ENCODE data around the gene TPCN1. TPM values are rescaled to one million over a fixed set of nuclear protein-coding genes. Genes with fewer than 3 reads are reported as not detected.
A peak's percentile ranks its signal among the peaks of the same experiment; 100 is the strongest.

TPCN1 gene
- total RNA-seq, 1 experiment from 2014 or later = 18.4 TPM

DNA sequence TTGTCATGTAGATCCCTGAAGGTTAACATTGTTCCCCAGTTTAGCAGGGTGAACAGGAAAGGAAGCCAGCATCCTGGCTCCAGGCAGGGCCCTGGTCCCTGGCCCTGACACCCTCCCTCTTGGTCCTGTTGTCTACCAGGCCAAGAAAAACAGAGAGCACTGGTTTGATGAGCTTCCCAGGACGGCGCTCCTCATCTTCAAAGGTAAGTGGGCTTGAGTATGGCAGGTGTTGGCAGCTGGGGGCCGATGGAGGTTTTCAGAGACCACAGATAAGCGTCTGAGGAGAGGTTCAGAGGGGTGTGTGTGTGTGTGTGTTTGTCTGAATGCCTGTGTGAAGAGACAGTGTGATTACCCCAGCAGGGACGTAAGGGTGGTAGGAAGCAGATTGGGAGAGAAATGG, 57.4 kb downstream of the TPCN1 start:
- Histone ChIP-seq H3K36me3 (no peaks in the 10 kb centered on the region), H3K4me1 (no peaks in the 10 kb centered on the region), H3K27ac (no peak overlapping the region), H3K27me3 (no peaks in the 10 kb centered on the region), H3K4me3 (no peak overlapping the region), H3K9me3 (replicated peaks) (no peaks in the 10 kb centered on the region)
- no peak for DNase-seq

DNA sequence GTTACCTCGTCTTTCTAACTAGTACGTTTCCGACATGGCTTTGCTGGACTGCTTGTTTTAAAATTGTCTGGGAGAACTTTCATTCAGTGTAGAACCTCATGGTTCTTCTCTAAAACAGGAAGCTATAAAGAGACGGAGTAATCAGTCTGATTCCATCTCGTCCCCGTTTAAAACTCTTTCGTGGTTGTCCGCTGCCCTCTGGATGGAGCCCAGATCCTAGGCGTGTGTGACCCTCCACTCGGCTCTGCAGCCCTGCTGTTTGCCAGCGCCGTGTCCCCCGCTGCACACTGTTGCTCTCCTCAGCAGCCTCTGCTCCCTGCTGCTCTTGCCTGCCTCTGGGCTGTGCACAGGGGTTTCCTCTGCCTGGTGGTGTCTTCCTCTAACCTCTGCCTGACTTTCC, 63.5 kb downstream of the TPCN1 start:
- no peak overlapping the region for H3K4me3 ChIP-seq
- H3K36me3 ChIP-seq = no peaks in the 10 kb centered on the region
- DNase-seq = no peak

GRCh38 chr12:113285679-113286610, 64.7 kb downstream of the TPCN1 start:
- H3K27me3 ChIP-seq = no peaks in the 10 kb centered on the region
- H3K36me3 ChIP-seq = no peaks in the 10 kb centered on the region
- no peaks in the 10 kb centered on the region for H3K4me1 ChIP-seq
- no peak for DNase-seq
- no peaks in the 10 kb centered on the region for H3K9me3 ChIP-seq (replicated peaks)
- H3K27ac ChIP-seq = no peak overlapping the region
- no peak overlapping the region for H3K4me3 ChIP-seq

More for the DNA sequence above, 63.5 kb downstream of the TPCN1 start:
- Histone ChIP-seq H3K9me3 (replicated peaks) (no peaks in the 10 kb centered on the region), H3K4me1 (no peaks in the 10 kb centered on the region), H3K27ac (no peak overlapping the region), H3K27me3 (no peaks in the 10 kb centered on the region)

DNA sequence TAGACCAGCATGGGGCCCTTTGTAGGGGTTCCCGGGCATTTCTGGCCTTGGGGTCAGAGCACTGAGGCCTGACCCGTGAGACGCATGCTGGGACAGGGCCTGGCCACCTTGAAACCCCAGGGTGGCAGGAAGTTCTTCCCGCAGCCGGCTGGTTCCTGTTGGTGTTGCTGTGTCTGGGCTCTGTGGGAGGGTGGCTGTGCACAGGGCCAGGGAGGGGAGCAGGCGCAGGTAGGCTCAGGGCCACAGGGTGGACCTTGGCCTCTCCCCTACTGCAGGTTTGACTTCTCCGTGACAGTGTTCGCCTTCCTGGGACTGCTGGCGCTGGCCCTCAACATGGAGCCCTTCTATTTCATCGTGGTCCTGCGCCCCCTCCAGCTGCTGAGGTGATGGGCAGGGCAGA, 65.4 kb downstream of the TPCN1 start:
- Histone ChIP-seq H3K4me3 (no peak overlapping the region), H3K9me3 (replicated peaks) (no peaks in the 10 kb centered on the region), H3K27me3 (no peaks in the 10 kb centered on the region), H3K4me1 (no peaks in the 10 kb centered on the region), H3K36me3 (no peaks in the 10 kb centered on the region), H3K27ac (no peak overlapping the region)
- no peak for DNase-seq

- no peaks in the 10 kb centered on the region for H3K36me3 ChIP-seq
- H3K4me1 ChIP-seq = no peaks in the 10 kb centered on the region; the same call in 1 of the 2 replicates
- H3K27ac ChIP-seq = no peak overlapping the region
- H3K4me3 ChIP-seq = no peak overlapping the region
- no peaks in the 10 kb centered on the region for H3K27me3 ChIP-seq
- H3K9me3 ChIP-seq (replicated peaks) = no peaks in the 10 kb centered on the region
- DNase-seq = no peak
These were observed 66.1 kb downstream of the TPCN1 start for GRCh38 chr12:113287146-113287898.

DNA sequence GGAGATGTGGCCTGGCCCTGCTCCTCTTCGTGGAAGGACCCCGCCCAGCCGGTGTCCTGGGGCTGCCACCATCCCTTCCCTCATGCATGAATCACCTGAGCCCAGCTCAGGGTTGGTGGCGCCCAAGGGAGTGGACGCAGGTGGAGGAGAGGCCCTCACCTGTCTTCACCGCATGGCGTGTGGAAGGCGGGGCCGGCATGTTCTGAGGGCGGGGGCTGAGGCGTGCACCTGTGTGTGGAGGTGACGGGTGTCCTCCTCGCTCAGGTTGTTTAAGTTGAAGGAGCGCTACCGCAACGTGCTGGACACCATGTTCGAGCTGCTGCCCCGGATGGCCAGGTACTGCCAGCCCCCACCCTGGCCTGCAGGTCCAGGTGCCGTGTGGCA, 66.6 kb downstream of the TPCN1 start:
- Histone ChIP-seq H3K4me1 (no peaks in the 10 kb centered on the region; the same call in 1 of the 2 replicates), H3K27ac (no peak overlapping the region), H3K4me3 (no peak overlapping the region), H3K36me3 (no peaks in the 10 kb centered on the region), H3K27me3 (no peaks in the 10 kb centered on the region), H3K9me3 (replicated peaks) (no peaks in the 10 kb centered on the region)
- no peak for DNase-seq

DNA sequence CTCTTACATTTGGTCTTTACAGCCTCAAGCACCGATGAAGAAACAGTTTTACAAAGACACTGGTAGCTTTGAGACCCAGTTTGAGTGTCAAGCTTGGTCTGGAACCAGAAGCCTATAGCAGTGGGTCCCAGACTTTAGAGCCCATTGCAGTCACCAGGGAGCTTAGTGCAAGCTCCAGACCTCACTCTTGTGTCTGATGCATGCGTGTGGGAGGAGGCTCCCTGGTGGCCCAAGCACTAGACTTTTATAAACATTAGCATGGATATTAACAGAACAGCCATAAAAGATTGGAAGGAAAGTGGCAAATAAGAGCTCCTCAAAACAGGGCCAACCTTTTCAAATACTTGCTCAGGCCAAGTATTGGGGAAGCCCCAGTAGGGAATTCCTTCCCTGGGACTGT, 68.1 kb downstream of the TPCN1 start:
- H3K4me3 ChIP-seq = no peak overlapping the region
- no peaks in the 10 kb centered on the region for H3K9me3 ChIP-seq (replicated peaks)
- no peaks in the 10 kb centered on the region for H3K27me3 ChIP-seq
- H3K27ac ChIP-seq = no peak overlapping the region
- H3K4me1 ChIP-seq = no peaks in the 10 kb centered on the region; the same call in 1 of the 2 replicates
- DNase-seq = no peak
- no peaks in the 10 kb centered on the region for H3K36me3 ChIP-seq

DNA sequence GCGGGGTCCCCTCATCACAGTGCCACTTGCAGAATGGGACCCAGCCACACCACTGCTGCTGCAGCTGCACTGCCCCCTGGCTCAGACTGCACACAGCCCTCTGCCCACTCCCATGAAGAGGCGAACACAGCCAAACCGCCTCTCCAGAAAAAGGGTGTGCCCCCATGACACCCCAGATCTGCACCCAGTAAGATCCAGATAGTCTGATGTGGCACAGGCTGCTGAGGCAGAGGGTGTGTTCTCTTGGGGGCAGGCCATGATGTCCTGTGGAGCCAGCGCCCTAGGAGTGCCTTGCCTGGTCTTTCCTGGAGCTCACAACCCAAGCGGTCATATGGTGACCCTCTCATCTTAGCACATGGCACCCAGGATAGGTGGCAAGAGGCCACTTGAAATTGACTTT, 69.2 kb downstream of the TPCN1 start:
- DNase-seq = no peak
- Histone ChIP-seq H3K36me3 (no peaks in the 10 kb centered on the region), H3K27me3 (no peaks in the 10 kb centered on the region), H3K27ac (no peak overlapping the region), H3K9me3 (replicated peaks) (no peaks in the 10 kb centered on the region), H3K4me1 (no peaks in the 10 kb centered on the region; the same call in 1 of the 2 replicates), H3K4me3 (no peak overlapping the region)

GRCh38 chr12:113291586-113291985, 70.3 kb downstream of the TPCN1 start:
- no peaks in the 10 kb centered on the region; the same call in 1 of the 2 replicates for H3K4me1 ChIP-seq
- H3K27ac ChIP-seq = peak overlapping the region; percentile 60
- H3K27me3 ChIP-seq = no peaks in the 10 kb centered on the region
- no peak overlapping the region for H3K4me3 ChIP-seq
- H3K36me3 ChIP-seq = no peaks in the 10 kb centered on the region
- DNase-seq = peak; percentile 60 to 70
- H3K9me3 ChIP-seq (replicated peaks) = no peaks in the 10 kb centered on the region

GRCh38 chr12:113292091-113292490, 70.8 kb downstream of the TPCN1 start:
- no peak for DNase-seq
- H3K4me3 ChIP-seq = no peak overlapping the region
- peak overlapping the region; percentile 60 for H3K27ac ChIP-seq

DNA sequence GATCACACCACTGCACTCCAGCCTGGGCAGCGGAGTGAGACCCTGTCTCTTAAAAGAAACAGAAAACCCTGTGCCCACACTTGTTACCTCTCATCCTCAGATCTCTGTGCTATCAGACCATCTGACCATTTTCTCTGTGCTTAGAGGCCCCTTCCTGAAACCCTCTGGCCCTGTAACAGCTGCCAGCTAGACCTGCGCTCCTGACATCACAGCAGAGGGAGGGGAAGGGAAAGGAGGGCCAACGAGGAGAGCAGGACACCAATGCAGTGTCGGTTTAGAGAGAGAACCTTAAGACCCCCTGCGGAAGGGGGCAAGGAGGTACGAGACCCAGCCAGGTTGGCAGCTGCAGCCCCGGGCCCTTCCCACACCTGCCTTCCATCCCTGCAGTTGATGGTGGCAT, 71.3 kb downstream of the TPCN1 start:
- no peaks in the 10 kb centered on the region for H3K27me3 ChIP-seq
- no peaks in the 10 kb centered on the region for H3K9me3 ChIP-seq (replicated peaks)
- no peak for DNase-seq
- H3K4me3 ChIP-seq = no peak overlapping the region
- H3K27ac ChIP-seq = no peak overlapping the region
- no peaks in the 10 kb centered on the region for H3K36me3 ChIP-seq
- no peaks in the 10 kb centered on the region; the same call in 1 of the 2 replicates for H3K4me1 ChIP-seq

More at GRCh38 chr12:113292091-113292490, 70.8 kb downstream of the TPCN1 start:
- no peaks in the 10 kb centered on the region for H3K36me3 ChIP-seq
- H3K4me1 ChIP-seq = no peaks in the 10 kb centered on the region; the same call in 1 of the 2 replicates
- H3K27me3 ChIP-seq = no peaks in the 10 kb centered on the region
- H3K9me3 ChIP-seq (replicated peaks) = no peaks in the 10 kb centered on the region

DNA sequence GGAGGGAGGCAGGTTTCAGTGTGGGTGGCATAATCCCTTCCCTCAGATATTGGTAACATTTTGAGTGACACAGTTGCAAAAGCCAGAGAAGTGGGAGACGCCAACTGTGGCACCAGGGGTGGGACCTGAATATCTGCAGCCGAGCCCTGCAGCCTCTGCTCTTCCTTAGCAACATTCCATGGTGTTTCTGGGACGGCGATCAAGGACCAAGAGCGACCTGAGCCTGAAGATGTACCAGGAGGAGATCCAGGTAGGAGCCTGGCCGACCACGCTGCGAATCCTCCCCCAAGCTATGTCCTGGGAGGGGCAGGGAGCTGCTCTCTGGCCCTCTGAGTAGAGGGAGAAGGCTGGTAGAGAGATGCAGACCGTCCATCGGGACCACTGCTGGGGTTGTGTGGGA, 71.8 kb downstream of the TPCN1 start:
- Histone ChIP-seq H3K27me3 (no peaks in the 10 kb centered on the region), H3K36me3 (no peaks in the 10 kb centered on the region), H3K4me1 (no peaks in the 10 kb centered on the region; the same call in 1 of the 2 replicates), H3K9me3 (replicated peaks) (no peaks in the 10 kb centered on the region), H3K27ac (no peak overlapping the region), H3K4me3 (no peak overlapping the region)
- no peak for DNase-seq

- H3K36me3 ChIP-seq = no peaks in the 10 kb centered on the region
- no peak for DNase-seq
- H3K27me3 ChIP-seq = no peaks in the 10 kb centered on the region
- no peak overlapping the region for H3K27ac ChIP-seq
- H3K9me3 ChIP-seq (replicated peaks) = no peaks in the 10 kb centered on the region
- no peak overlapping the region for H3K4me3 ChIP-seq
- H3K4me1 ChIP-seq = no peaks in the 10 kb centered on the region; the same call in 1 of the 2 replicates
These were observed 74.8 kb downstream of the TPCN1 start for GRCh38 chr12:113295886-113296556.

GRCh38 chr12:113296557-113297213, 75.4 kb downstream of the TPCN1 start:
- Histone ChIP-seq H3K4me1 (no peaks in the 10 kb centered on the region; the same call in 1 of the 2 replicates), H3K9me3 (replicated peaks) (no peaks in the 10 kb centered on the region), H3K27ac (no peak overlapping the region), H3K27me3 (no peaks in the 10 kb centered on the region), H3K4me3 (no peak overlapping the region), H3K36me3 (no peaks in the 10 kb centered on the region)
- no peak for DNase-seq

Data from SJCRH30 (cell line).